NCI-H1694 treated with DMSO at 0.1 percent for 48 hours (cell line): ENCODE results near the gene HTRA3.
A peak's percentile ranks its signal among the peaks of the same experiment; 100 is the strongest.

Experiments used
- DNase-seq: peaks from one replicate; lab custom pipeline; 2025; lab: John Stamatoyannopoulos, UW

HTRA3 gene

GRCh38 chr4:8247047-8247930 lies 22.3 kb upstream of the HTRA3 start:
- DNase-seq, result no peak

GRCh38 chr4:8248091-8248490 lies 21.5 kb upstream of the HTRA3 start:
- no peak for DNase-seq

- DNase-seq, result no peak
Measured at GRCh38 chr4:8250227-8250626, 19.3 kb upstream of the HTRA3 start.

GRCh38 chr4:8250637-8251036 lies 18.9 kb upstream of the HTRA3 start:
- DNase-seq, result no peak

- DNase-seq, result no peak
Measured at GRCh38 chr4:8251110-8251883, 18.3 kb upstream of the HTRA3 start.

GRCh38 chr4:8252301-8253173 lies 17.0 kb upstream of the HTRA3 start:
- no peak for DNase-seq

- no peak for DNase-seq
Measured at GRCh38 chr4:8254076-8254475, 15.5 kb upstream of the HTRA3 start.

- peak; percentile 29 for DNase-seq
Measured at GRCh38 chr4:8255698-8256441, 13.7 kb upstream of the HTRA3 start.

GRCh38 chr4:8257854-8258253 lies 11.7 kb upstream of the HTRA3 start:
- no peak for DNase-seq

GRCh38 chr4:8258552-8259212 lies 10.9 kb upstream of the HTRA3 start:
- DNase-seq, result no peak

- no peak for DNase-seq
Measured at GRCh38 chr4:8259743-8260430, 9.7 kb upstream of the HTRA3 start.

GRCh38 chr4:8260656-8261111 lies 8.9 kb upstream of the HTRA3 start:
- no peak for DNase-seq

- DNase-seq, result no peak
Measured at GRCh38 chr4:8261851-8262535, 7.6 kb upstream of the HTRA3 start.

- DNase-seq, result no peak
Measured at GRCh38 chr4:8262637-8263322, 6.8 kb upstream of the HTRA3 start.

GRCh38 chr4:8263397-8263796 lies 6.2 kb upstream of the HTRA3 start:
- DNase-seq, result no peak

GRCh38 chr4:8264106-8264505 lies 5.4 kb upstream of the HTRA3 start:
- no peak for DNase-seq

GRCh38 chr4:8265171-8265929 lies 4.2 kb upstream of the HTRA3 start:
- no peak for DNase-seq

GRCh38 chr4:8266088-8266487 lies 3.5 kb upstream of the HTRA3 start:
- no peak for DNase-seq
